Peyer's patch (tissue), 4 donors: ENCODE measurements around the gene MGAT5B.

ENCODE experiments used
- CTCF ChIP-seq, 6 experiments: fragments of 450-650 bp in 4 of 6; fragments of 200-600 bp in 2 of 6; sonication (generic) in 1 of 6; IDR thresholded peaks; one replicate each; pipeline ENCODE4 v1.5.1; 2017 to 2019; ENCODE audit warnings: antibody characterized with exemption in 6 of 6, mild to moderate bottlenecking in 3 of 6, moderate library complexity in 1 of 6
- POLR2A ChIP-seq, 2 donors: fragments of 450-650 bp; IDR thresholded peaks; one replicate each; pipeline ENCODE4 v1.5.1; 2017; ENCODE audit warnings: antibody characterized with exemption in 2 of 2, mild to moderate bottlenecking in 2 of 2, moderate library complexity in 2 of 2

GRCh38 chr17:76953946-76954345 lies 85.7 kb downstream of the MGAT5B start:
- TF ChIP-seq CTCF (IDR thresholded peaks at IDR 0.05) (no peak), POLR2A (IDR thresholded peaks at IDR 0.05) (no peak)
